GM12891 (cell line): ENCODE results near the gene DDO.

ENCODE experiments used
- POLR2A ChIP-seq: IDR thresholded peaks from 2 replicates; pipeline ENCODE4 v1.6.1; 2011; ENCODE audit warnings: low read depth, low read length, control low read depth
- TAF1 ChIP-seq: IDR thresholded peaks from 2 replicates; pipeline ENCODE4 v1.6.1; 2011; ENCODE audit warnings: low read depth, low read length, control low read depth

- TF ChIP-seq POLR2A (no peak), TAF1 (no peak)
Measured at GRCh38 chr6:110348961-110349690, 66.2 kb downstream of the DDO start.
